ENCODE data around the gene ATAT1.

DNA sequence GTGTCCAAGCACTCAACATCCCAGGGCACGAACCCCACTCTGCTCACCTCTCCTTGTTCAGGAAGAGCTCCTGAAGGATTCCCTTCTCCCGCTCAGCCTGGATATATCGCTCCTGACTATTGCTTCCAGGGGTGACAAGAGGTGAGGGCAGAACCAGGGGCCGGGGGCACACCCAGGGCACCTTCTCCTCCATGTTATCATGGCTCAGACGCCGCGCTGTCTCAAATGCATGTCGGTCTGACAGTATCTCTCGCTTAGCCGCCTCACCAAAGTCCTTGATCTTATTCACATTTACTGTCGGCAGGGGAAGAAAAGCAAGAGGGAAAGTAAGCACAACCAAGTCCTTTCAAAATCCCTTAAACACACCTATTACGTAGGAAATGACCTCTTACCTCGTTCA is 22.7 kb upstream of the ATAT1 start:
- no peak for TF ChIP-seq CEBPB (IDR thresholded peaks at IDR 0.05)
- TF ChIP-seq, protein P1, sequence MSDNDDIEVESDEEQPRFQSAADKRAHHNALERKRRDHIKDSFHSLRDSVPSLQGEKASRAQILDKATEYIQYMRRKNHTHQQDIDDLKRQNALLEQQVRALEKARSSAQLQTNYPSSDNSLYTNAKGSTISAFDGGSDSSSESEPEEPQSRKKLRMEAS (IDR thresholded peaks at IDR 0.05): no peak
- no peak for TF ChIP-seq YY1 (IDR thresholded peaks at IDR 0.05; ENCODE audit: low read depth)
- no peak for TF ChIP-seq EP300 (IDR thresholded peaks at IDR 0.05; ENCODE audit: borderline replicate concordance)
